ENCODE data around the gene PREP. TPM values are rescaled to one million over a fixed set of nuclear protein-coding genes. Genes with fewer than 3 reads are reported as not detected.

Gene PREP
- polyA plus RNA-seq, 1 of the 3 experiments (the other 2 are of a cell fraction): 20.9 TPM

DNA sequence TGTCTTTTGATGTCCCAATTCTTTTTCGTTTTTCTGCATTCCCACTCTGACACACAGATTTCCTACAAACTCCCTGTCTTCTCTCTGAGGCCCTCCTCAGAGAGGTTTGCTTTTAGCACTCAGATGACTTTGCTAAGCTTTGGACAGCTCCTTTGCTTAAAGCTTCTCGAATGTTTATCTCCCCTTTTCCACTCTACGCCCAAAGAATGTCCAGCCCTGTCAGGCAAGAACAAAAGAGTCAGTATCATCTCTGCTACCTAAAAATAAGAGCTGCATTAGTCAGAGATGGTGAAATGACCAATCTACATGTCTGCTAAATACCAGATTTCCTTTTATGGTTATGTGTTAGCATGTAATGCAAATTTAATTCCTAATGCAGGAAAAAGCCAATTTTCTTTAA lies 56.8 kb downstream of the PREP start:
- DNase-seq: no peak
- Histone ChIP-seq H3K79me2 (ENCODE audit: insufficient read depth) (peaks cover 10% of the 10 kb centered on the region; the same call in 1 of the 2 replicates), H3K9me2 (no peaks in the 10 kb centered on the region), H3K9ac (no peak overlapping the region), H3F3A (replicated peaks; ENCODE audit: insufficient read depth) (peaks cover 22% of the 10 kb centered on the region), H4K20me1 (ENCODE audit: insufficient read depth) (no peaks in the 10 kb centered on the region), H3K9me3 (no peaks in the 10 kb centered on the region), H3K4me3 (ENCODE audit: low read depth in 2 of 2, low read length in 1 of 2) (no peak overlapping the region), H3K4me1 (ENCODE audit: control insufficient read depth in 1 of 2, insufficient read depth in 2 of 2, low read depth in 1 of 2, low read length in 1 of 2) (peaks cover 6 to 18% of the 10 kb centered on the region in 2 experiments), H2AFZ (ENCODE audit: low read depth) (no peak overlapping the region), H3K27ac (ENCODE audit: low read depth in 2 of 2, low read length in 1 of 2) (peak overlapping the region; percentile 40 to 67), H3K4me2 (no peak overlapping the region), H3K27me3 (ENCODE audit: insufficient read depth) (no peaks in the 10 kb centered on the region), H3K36me3 (replicated peaks in 1 of 2; ENCODE audit: control insufficient read depth in 1 of 2, insufficient read depth in 2 of 2, low read length in 1 of 2) (peaks cover 16 to 25% of the 10 kb centered on the region in 2 experiments)
- CTCF ChIA-PET: interaction anchor here (0.6 to 2.9 kb wide), 4 partner anchors 16 to 210 kb away, joined by 3 to 17 read pairs (median 4); no protein-coding TSS in a partner anchor
- WGBS (ENCODE audit: low lambda C conversion rate): 24% methylated on average over 3 of the region's 3 CpGs
- TF ChIP-seq CHD2 (IDR thresholded peaks at IDR 0.05; ENCODE audit: low read length, partially characterized antibody): no peak
- TF ChIP-seq, protein P1, sequence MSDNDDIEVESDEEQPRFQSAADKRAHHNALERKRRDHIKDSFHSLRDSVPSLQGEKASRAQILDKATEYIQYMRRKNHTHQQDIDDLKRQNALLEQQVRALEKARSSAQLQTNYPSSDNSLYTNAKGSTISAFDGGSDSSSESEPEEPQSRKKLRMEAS (IDR thresholded peaks at IDR 0.05; ENCODE audit: low read depth): 0 out of 2 replicates have a peak, but pooled peaks have one; percentile 32
- TF ChIP-seq EP300 (IDR thresholded peaks at IDR 0.05; ENCODE audit: borderline replicate concordance in 1 of 2, low read depth in 1 of 2, low read length in 1 of 2): peak in 1 of 2 experiments; percentile 19; a peak in 1 of 4 replicates
- TF ChIP-seq YY1 (IDR thresholded peaks at IDR 0.05; ENCODE audit: low read depth): no peak
- TF ChIP-seq TAF1 (IDR thresholded peaks at IDR 0.05; ENCODE audit: borderline replicate concordance, low read depth, low read length): no peak
- peak; percentile 45 for TF ChIP-seq JUND (IDR thresholded peaks at IDR 0.05)
- TF ChIP-seq GATA2 (CRISPR knock-in tag; IDR thresholded peaks at IDR 0.05): no peak
- TF ChIP-seq NFIC (IDR thresholded peaks at IDR 0.05; ENCODE audit: borderline replicate concordance): no peak
- no peak for TF ChIP-seq POLR2AphosphoS5 (IDR thresholded peaks at IDR 0.05; ENCODE audit: low read depth, low read length)
- TF ChIP-seq FOSL2 (IDR thresholded peaks at IDR 0.05; ENCODE audit: borderline replicate concordance, low read depth): peak; percentile 35; the same call in 1 of the 2 replicates
- TF ChIP-seq, protein P2, sequence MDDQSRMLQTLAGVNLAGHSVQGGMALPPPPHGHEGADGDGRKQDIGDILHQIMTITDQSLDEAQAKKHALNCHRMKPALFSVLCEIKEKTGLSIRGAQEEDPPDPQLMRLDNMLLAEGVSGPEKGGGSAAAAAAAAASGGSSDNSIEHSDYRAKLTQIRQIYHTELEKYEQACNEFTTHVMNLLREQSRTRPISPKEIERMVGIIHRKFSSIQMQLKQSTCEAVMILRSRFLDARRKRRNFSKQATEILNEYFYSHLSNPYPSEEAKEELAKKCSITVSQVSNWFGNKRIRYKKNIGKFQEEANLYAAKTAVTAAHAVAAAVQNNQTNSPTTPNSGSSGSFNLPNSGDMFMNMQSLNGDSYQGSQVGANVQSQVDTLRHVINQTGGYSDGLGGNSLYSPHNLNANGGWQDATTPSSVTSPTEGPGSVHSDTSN (IDR thresholded peaks at IDR 0.05): peak; percentile 53
- TF ChIP-seq, protein P3, sequence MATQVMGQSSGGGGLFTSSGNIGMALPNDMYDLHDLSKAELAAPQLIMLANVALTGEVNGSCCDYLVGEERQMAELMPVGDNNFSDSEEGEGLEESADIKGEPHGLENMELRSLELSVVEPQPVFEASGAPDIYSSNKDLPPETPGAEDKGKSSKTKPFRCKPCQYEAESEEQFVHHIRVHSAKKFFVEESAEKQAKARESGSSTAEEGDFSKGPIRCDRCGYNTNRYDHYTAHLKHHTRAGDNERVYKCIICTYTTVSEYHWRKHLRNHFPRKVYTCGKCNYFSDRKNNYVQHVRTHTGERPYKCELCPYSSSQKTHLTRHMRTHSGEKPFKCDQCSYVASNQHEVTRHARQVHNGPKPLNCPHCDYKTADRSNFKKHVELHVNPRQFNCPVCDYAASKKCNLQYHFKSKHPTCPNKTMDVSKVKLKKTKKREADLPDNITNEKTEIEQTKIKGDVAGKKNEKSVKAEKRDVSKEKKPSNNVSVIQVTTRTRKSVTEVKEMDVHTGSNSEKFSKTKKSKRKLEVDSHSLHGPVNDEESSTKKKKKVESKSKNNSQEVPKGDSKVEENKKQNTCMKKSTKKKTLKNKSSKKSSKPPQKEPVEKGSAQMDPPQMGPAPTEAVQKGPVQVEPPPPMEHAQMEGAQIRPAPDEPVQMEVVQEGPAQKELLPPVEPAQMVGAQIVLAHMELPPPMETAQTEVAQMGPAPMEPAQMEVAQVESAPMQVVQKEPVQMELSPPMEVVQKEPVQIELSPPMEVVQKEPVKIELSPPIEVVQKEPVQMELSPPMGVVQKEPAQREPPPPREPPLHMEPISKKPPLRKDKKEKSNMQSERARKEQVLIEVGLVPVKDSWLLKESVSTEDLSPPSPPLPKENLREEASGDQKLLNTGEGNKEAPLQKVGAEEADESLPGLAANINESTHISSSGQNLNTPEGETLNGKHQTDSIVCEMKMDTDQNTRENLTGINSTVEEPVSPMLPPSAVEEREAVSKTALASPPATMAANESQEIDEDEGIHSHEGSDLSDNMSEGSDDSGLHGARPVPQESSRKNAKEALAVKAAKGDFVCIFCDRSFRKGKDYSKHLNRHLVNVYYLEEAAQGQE (IDR thresholded peaks at IDR 0.05; ENCODE audit: low read depth, low read length): peak; percentile 95
- no peak for TF ChIP-seq MEF2A (IDR thresholded peaks at IDR 0.05; ENCODE audit: borderline replicate concordance, low read depth)
- TF ChIP-seq RCOR1 (IDR thresholded peaks at IDR 0.05; ENCODE audit: low read length): no peak
- peak; percentile 31; the same call in 1 of the 2 replicates for TF ChIP-seq TCF12 (IDR thresholded peaks at IDR 0.05)
- TF ChIP-seq USF2 (IDR thresholded peaks at IDR 0.05; ENCODE audit: borderline replicate concordance, low read depth, low read length): no peak
- TF ChIP-seq, protein P4, sequence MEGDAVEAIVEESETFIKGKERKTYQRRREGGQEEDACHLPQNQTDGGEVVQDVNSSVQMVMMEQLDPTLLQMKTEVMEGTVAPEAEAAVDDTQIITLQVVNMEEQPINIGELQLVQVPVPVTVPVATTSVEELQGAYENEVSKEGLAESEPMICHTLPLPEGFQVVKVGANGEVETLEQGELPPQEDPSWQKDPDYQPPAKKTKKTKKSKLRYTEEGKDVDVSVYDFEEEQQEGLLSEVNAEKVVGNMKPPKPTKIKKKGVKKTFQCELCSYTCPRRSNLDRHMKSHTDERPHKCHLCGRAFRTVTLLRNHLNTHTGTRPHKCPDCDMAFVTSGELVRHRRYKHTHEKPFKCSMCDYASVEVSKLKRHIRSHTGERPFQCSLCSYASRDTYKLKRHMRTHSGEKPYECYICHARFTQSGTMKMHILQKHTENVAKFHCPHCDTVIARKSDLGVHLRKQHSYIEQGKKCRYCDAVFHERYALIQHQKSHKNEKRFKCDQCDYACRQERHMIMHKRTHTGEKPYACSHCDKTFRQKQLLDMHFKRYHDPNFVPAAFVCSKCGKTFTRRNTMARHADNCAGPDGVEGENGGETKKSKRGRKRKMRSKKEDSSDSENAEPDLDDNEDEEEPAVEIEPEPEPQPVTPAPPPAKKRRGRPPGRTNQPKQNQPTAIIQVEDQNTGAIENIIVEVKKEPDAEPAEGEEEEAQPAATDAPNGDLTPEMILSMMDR (IDR thresholded peaks at IDR 0.05): no peak
- no peak for TF ChIP-seq EZH2phosphoT487 (IDR thresholded peaks at IDR 0.05; ENCODE audit: borderline replicate concordance, low read depth)
- TF ChIP-seq RFX5 (IDR thresholded peaks at IDR 0.05; ENCODE audit: low read length): no peak
- TF ChIP-seq TEAD4 (IDR thresholded peaks at IDR 0.05; ENCODE audit: borderline replicate concordance, insufficient read depth): 0 out of 2 replicates have a peak, but pooled peaks have one; percentile 23
- POLR2A ChIA-PET: no interaction called here

All from SK-N-SH (cell line).